Measurements from ENCODE around the gene LRP5. TPM values are rescaled to one million over a fixed set of nuclear protein-coding genes. Genes with fewer than 3 reads are reported as not detected.

The LRP5 gene
- total and polyA plus RNA-seq, 3 donors from 2014 or later: 15.7 to 21.3 (median 20.6) TPM

DNA sequence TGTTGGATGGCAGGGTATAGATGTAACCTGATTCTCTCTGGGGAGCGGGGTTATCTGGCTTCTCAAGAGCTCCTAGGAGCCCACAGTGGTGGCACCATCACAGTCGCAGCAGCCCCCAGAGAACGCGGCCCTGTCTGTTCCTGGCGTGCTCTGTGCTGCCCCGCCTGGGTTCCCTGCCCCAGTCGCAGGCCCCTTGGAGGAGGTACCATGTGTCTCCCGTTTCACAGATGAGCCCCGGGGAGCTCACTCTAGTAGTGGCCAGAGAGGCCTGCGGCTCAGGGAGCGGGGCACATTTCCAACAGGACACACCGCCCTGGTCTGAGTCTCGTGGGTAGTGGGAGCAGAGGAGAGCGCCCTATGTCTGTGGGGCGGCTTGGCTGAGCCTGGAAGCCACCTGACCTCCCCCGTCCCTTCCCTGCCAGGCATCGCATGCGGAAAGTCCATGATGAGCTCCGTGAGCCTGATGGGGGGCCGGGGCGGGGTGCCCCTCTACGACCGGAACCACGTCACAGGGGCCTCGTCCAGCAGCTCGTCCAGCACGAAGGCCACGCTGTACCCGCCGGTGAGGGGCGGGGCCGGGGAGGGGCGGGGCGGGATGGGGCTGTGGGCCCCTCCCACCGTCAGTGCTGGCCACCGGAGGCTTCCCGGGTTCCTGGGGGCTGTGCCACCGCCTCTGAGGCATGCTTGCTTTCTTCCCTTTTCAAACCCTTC lies 127.1 kb downstream of the LRP5 start:
- peak; percentile 46 for DNase-seq
- intact Hi-C loops (cut with DNase I; ENCODE audit: low total_unique reads): no loop called here
- H3K27me3 ChIP-seq: no peaks in the 10 kb centered on the region
- no peaks in the 10 kb centered on the region for H3K36me3 ChIP-seq (ENCODE audit: low read depth, missing control alignments)
- 66 to 79% methylated on average over 24 to 38 of the region's 38 CpGs for WGBS, 2 donors
- H3K27ac ChIP-seq: no peak overlapping the region
- H3K4me1 ChIP-seq: no peaks in the 10 kb centered on the region
- H3K9me3 ChIP-seq: no peaks in the 10 kb centered on the region
- no peak overlapping the region for H3K4me3 ChIP-seq
- no peak for TF ChIP-seq POLR2A (IDR thresholded peaks at IDR 0.05)

DNA sequence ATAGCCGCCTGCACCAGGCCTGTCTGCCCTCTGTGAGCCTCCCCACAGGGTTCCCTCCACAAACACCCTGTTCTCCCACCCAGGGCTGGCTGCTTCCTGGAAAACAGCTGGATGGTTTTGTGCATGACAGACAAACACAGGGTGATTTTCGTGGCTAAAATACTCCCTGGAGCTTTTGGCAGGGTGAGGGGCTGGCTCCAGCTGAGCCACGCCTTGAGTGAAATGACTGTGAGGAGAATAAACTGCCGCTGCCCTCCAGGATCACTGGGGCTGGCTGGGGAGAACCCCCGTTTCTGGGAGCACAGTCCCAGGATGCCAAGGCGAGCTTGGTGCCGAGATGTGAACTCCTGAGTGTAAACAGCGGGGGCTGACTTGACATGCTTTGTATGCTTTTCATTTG lies 127.8 kb downstream of the LRP5 start:
- H3K27ac ChIP-seq: no peak overlapping the region
- H3K4me1 ChIP-seq: no peaks in the 10 kb centered on the region
- H3K9me3 ChIP-seq: no peaks in the 10 kb centered on the region
- no peaks in the 10 kb centered on the region for H3K27me3 ChIP-seq
- 87 to 90% methylated on average over 8 of the region's 8 CpGs for WGBS, 2 donors
- no peak overlapping the region for H3K4me3 ChIP-seq
- TF ChIP-seq, protein P1, sequence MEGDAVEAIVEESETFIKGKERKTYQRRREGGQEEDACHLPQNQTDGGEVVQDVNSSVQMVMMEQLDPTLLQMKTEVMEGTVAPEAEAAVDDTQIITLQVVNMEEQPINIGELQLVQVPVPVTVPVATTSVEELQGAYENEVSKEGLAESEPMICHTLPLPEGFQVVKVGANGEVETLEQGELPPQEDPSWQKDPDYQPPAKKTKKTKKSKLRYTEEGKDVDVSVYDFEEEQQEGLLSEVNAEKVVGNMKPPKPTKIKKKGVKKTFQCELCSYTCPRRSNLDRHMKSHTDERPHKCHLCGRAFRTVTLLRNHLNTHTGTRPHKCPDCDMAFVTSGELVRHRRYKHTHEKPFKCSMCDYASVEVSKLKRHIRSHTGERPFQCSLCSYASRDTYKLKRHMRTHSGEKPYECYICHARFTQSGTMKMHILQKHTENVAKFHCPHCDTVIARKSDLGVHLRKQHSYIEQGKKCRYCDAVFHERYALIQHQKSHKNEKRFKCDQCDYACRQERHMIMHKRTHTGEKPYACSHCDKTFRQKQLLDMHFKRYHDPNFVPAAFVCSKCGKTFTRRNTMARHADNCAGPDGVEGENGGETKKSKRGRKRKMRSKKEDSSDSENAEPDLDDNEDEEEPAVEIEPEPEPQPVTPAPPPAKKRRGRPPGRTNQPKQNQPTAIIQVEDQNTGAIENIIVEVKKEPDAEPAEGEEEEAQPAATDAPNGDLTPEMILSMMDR (IDR thresholded peaks at IDR 0.05): no peak
- TF ChIP-seq POLR2A (IDR thresholded peaks at IDR 0.05): no peak
- no peaks in the 10 kb centered on the region for H3K36me3 ChIP-seq (ENCODE audit: low read depth, missing control alignments)
- DNase-seq: no peak
- intact Hi-C loops (cut with DNase I; ENCODE audit: low total_unique reads): no loop called here

DNA sequence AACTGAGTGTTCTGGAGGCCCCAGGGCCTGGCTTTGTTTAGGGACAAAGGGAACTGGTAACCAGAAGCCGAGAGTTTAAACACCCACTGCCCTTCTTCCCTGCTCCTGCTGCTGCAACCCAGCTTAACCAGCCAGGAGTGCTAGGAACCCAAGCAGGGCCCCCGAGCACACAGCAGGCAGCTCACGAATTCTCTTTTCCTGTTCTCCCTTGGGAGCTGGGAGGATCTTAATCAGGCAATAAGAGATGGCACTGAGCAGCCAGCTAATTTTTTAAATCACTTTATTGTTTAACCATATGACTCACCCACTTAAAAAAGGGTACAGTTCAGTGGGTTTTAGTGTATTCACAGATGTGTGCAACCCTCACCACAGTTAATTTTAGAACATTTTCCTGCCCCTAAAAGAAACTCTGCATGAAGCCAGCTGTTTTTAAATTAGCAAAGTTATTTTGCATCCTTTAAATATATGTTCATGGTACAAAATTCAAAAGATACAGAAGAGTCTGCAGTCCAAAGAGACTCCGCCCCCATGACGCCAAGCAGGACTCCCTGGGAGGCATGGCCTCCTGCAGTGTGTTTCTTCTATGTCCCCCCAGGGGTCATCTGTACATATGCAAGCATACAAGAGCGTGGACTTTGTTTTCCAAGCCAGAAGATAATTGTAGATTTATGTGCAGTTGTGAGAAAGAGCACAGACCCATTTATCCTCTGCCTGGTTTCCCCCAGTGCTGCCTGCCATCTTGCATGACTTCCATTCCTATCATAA lies 129.3 kb downstream of the LRP5 start:
- H3K27ac ChIP-seq: no peak overlapping the region
- no peaks in the 10 kb centered on the region for H3K36me3 ChIP-seq (ENCODE audit: low read depth, missing control alignments)
- H3K27me3 ChIP-seq: no peaks in the 10 kb centered on the region
- no peaks in the 10 kb centered on the region for H3K4me1 ChIP-seq
- no peaks in the 10 kb centered on the region for H3K9me3 ChIP-seq
- intact Hi-C loops (cut with DNase I; ENCODE audit: low total_unique reads): no loop called here
- no peak for DNase-seq
- H3K4me3 ChIP-seq: no peak overlapping the region
- TF ChIP-seq, protein P1 (IDR thresholded peaks at IDR 0.05): no peak
- TF ChIP-seq POLR2A (IDR thresholded peaks at IDR 0.05): no peak
- WGBS, 2 donors: 73 to 79% methylated on average over 5 to 6 of the region's 6 CpGs

DNA sequence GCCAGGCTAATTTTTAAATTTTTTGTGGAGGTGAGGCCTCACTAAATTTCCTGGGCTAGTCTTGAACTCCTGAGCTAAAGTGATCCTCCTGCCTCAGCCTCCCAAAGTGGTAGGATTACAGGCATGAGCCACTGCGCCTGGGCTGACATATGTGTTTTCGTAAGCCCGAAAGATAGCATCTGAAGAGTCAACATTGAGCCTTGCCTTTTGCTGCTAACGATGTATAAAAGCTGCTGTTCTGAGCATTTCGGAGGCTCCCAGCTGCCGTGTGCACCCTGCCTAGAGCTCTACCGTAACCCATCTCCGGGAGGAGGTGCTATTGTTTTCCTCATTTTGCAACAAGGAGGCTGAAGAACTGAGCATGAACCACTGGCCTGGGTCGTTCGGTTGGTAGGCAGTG lies 130.0 kb downstream of the LRP5 start:
- 86 to 90% methylated on average over 10 of the region's 10 CpGs for WGBS, 2 donors
- intact Hi-C loops (cut with DNase I; ENCODE audit: low total_unique reads): no loop called here
- no peaks in the 10 kb centered on the region for H3K27me3 ChIP-seq
- TF ChIP-seq, protein P1 (IDR thresholded peaks at IDR 0.05): no peak
- no peak for TF ChIP-seq POLR2A (IDR thresholded peaks at IDR 0.05)
- no peak overlapping the region for H3K4me3 ChIP-seq
- H3K4me1 ChIP-seq: no peaks in the 10 kb centered on the region
- DNase-seq: no peak
- no peaks in the 10 kb centered on the region for H3K9me3 ChIP-seq
- H3K27ac ChIP-seq: no peak overlapping the region
- H3K36me3 ChIP-seq (ENCODE audit: low read depth, missing control alignments): no peaks in the 10 kb centered on the region

DNA sequence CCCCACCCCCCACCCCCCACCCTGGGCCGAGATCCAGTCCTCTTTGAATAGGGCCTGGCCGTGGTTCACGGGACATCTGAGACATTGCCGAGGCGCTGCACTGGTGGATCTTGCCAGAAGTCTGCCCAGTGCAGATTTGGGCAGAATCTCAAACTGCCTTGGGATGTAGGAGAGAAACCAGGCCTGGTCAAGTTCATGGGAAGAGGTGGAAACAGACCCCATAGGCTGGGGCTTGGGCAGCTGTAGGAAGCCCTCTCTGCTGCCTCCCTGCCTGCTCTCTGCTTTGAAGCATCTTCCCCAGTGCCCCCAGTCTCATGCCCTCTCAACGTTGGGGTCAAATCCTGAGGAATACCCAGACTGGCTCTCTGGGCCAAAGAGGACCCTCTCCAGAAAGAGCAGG lies 132.2 kb downstream of the LRP5 start:
- Histone ChIP-seq H3K4me1 (no peaks in the 10 kb centered on the region), H3K4me3 (no peak overlapping the region), H3K9me3 (no peaks in the 10 kb centered on the region), H3K27me3 (no peaks in the 10 kb centered on the region), H3K36me3 (ENCODE audit: low read depth, missing control alignments) (no peaks in the 10 kb centered on the region), H3K27ac (no peak overlapping the region)
- intact Hi-C loops (cut with DNase I; ENCODE audit: low total_unique reads): no loop called here
- TF ChIP-seq POLR2A (IDR thresholded peaks at IDR 0.05): no peak
- TF ChIP-seq, protein P1 (IDR thresholded peaks at IDR 0.05): no peak
- WGBS, 2 donors: 90 to 93% methylated on average over 6 of the region's 6 CpGs
- no peak for DNase-seq

Measured in testis (tissue), 3 donors.